ENCODE measurements around the gene ANO4. TPM values are rescaled to one million over a fixed set of nuclear protein-coding genes. Genes with fewer than 3 reads are reported as not detected.

The ANO4 gene
- total RNA-seq, 1 experiment from 2014 or later, result 0.24 TPM

DNA sequence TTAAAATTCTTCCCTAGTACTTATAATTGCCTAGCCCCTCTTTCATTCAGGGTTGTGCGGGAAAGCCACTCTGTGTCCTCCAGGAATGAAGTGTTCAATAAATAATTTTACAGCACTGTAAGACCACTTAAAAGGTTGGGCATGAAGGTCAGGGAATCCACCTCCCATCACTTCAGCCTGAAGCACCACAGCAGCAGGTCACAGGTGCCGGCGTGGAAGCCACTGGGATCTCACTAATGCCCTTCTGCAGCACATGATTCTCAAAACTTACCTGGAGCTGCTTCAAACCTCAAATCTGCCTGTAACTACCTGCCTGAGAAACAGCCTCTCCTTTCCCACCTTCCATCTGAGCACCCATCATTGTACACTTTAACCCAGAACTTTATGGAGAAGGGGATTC is 159.5 kb downstream of the ANO4 start:
- no peak overlapping the region for H3K4me3 ChIP-seq
- H3K36me3 ChIP-seq, result no peaks in the 10 kb centered on the region
- DNase-seq (ENCODE audit: low read depth in 1 of 2, low spot score in 2 of 2), result no peak
- H3K27me3 ChIP-seq (replicated peaks), result no peaks in the 10 kb centered on the region
- no peaks in the 10 kb centered on the region; the same call in 1 of the 2 replicates for H3K9me3 ChIP-seq (replicated peaks)
- no peak overlapping the region for H3K27ac ChIP-seq
- peaks cover 13% of the 10 kb centered on the region for H3K4me1 ChIP-seq (replicated peaks)

DNA sequence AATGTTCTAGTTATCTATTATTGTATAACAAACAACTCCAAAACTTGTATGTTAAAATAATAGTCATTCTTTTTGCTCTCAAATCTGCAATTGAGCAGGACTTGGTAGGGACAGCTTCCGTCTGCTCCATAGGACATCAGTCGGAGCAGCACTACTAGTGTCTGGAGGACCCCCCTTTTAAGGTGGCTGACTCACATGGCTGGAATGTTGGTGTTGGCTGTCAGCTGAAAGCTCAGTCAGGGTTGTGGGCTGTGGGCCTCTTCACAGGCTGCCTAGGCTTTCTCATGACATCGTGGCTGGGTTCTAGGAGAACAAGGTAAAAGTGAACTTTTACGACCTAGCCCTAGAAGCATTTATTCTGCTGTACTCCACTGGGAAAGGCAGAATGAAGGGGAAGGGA is 160.6 kb downstream of the ANO4 start:
- Histone ChIP-seq H3K4me3 (no peak overlapping the region), H3K27ac (no peak overlapping the region), H3K36me3 (no peaks in the 10 kb centered on the region), H3K27me3 (replicated peaks) (no peaks in the 10 kb centered on the region), H3K9me3 (replicated peaks) (no peaks in the 10 kb centered on the region; the same call in 1 of the 2 replicates), H3K4me1 (replicated peaks) (peaks cover 13% of the 10 kb centered on the region)
- DNase-seq (ENCODE audit: low read depth in 1 of 2, low spot score in 2 of 2), result peak; percentile 71 to 77

DNA sequence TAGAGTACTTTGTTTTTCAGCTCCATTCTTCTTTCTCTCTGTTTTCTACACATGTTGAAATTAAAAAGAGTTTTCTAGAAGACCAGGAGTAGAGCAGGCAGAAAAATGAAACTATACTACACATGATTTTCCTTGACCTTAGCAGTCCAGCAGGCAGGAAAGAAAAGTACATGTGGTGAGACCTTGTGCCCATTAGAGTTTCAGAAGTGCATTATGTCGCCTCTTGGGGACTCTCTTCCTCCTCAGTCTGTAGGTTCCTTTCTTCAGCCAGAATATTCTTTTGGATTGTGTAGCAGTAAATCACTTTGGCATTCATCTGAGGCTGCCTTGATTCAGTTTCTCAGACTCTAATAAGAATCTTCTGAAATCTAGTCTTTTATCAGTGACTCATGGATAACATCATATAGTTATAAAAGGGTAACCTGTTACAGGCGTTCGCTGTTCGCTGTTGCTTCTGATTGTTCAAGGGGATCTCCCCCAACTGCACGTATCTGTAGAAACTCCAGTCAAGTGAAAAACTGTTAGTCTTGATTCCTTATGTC is 161.8 kb downstream of the ANO4 start:
- DNase-seq (ENCODE audit: low read depth in 1 of 2, low spot score in 2 of 2), result no peak
- H3K4me3 ChIP-seq, result no peak overlapping the region
- H3K4me1 ChIP-seq (replicated peaks), result peaks cover 13% of the 10 kb centered on the region

DNA sequence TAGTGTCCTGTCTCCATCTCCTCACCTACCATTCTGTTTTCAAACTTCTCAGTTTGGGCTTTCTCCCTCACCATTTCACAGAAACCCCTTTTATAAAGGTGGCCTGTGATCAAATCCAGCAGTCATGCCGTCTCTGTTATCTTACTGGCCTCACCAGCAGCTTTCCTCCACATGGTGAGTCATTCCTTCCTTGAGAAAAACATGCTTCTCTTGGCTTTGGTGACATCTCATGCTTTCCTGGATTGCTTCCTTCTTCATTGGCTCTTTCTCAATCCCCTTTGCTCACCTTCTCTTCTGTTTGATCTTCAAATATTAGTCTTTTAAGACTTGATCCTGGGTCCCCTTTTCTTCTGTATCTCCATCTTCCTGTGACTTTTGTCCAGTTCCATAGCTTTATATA is 164.9 kb downstream of the ANO4 start:
- Histone ChIP-seq H3K36me3 (no peaks in the 10 kb centered on the region), H3K4me1 (replicated peaks) (peaks cover 12% of the 10 kb centered on the region), H3K27me3 (replicated peaks) (no peaks in the 10 kb centered on the region), H3K9me3 (replicated peaks) (no peaks in the 10 kb centered on the region), H3K4me3 (no peak overlapping the region), H3K27ac (no peak overlapping the region)
- no peak for DNase-seq (ENCODE audit: low read depth in 1 of 2, low spot score in 2 of 2)

More for the DNA sequence above, 161.8 kb downstream of the ANO4 start:
- no peaks in the 10 kb centered on the region for H3K27me3 ChIP-seq (replicated peaks)
- H3K9me3 ChIP-seq (replicated peaks), result no peaks in the 10 kb centered on the region; the same call in 1 of the 2 replicates
- no peak overlapping the region for H3K27ac ChIP-seq
- H3K36me3 ChIP-seq, result no peaks in the 10 kb centered on the region

DNA sequence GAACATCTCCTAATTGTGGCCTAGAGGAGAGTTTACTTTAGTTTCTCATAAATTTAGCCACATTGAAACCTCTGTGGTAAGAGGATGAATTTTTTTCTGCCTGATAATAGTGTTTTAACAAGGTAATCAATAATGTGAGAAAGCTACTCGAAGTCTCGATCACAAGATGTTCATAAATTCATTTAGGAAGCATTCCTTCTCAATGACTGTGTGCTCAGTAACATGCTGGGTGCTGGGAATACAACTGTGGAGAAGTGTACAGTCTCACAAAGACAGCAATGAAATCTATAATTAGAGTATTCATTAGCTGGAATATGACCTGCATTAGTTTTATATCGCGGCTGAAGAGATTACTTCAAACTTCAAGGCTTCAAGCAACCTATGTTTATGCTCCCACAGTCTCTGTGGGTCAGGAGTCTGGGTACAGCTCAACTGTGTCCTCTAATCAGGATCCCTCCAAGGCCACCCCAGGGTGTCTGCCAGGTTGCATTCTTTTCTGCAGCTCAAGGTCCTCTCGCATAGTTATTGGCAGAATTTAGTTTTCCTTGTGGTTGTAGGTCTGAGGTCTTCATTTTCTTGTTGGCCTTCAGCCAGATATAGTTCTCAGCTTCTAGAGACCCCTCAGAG is 167.6 kb downstream of the ANO4 start:
- no peak overlapping the region for H3K27ac ChIP-seq
- no peaks in the 10 kb centered on the region for H3K27me3 ChIP-seq (replicated peaks)
- no peaks in the 10 kb centered on the region for H3K4me1 ChIP-seq (replicated peaks)
- H3K36me3 ChIP-seq, result no peaks in the 10 kb centered on the region
- DNase-seq (ENCODE audit: low read depth in 1 of 2, low spot score in 2 of 2), result no peak
- no peak overlapping the region for H3K4me3 ChIP-seq
- no peaks in the 10 kb centered on the region for H3K9me3 ChIP-seq (replicated peaks)

DNA sequence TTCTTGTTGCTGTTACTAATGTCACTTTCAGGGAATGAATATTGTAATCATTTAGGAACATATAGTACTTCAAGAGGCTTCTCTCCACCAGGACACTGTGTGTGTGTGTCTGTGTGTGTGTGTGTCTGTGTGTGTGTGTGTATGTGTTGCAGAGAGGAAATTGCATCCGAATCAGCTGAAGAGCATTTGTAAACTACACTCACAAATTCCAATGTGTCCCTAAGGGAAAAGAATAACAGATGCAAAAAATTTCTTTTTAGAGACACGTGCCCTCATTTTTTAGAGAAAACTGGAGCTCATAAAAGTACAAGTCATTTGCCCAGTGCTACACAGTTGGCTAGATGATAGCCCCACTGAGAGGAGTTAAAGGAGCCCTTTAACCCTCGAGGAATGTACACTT is 168.8 kb downstream of the ANO4 start:
- no peak for DNase-seq (ENCODE audit: low read depth in 1 of 2, low spot score in 2 of 2)
- Histone ChIP-seq H3K27me3 (replicated peaks) (no peaks in the 10 kb centered on the region), H3K4me1 (replicated peaks) (no peaks in the 10 kb centered on the region), H3K27ac (no peak overlapping the region), H3K9me3 (replicated peaks) (no peaks in the 10 kb centered on the region), H3K36me3 (no peaks in the 10 kb centered on the region), H3K4me3 (no peak overlapping the region)

DNA sequence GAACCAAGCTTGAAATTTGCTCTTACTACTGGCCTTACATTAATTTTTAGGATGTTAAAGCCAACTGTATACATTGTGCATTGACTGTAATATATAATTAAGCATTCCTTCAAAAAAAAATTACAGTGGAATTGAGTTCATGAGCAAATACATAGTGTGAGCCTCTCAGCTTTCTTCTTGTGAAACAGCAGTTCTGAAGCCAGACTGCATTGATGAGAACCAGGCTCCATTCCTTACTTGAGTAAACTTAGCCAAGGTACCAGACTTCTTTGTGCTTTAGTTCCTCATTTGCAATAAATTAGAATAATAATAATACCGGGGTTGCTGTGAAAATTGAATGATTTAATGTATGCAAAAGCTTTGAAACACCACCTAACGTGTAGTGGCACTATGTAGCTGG is 169.5 kb downstream of the ANO4 start:
- H3K9me3 ChIP-seq (replicated peaks), result no peaks in the 10 kb centered on the region

DNA sequence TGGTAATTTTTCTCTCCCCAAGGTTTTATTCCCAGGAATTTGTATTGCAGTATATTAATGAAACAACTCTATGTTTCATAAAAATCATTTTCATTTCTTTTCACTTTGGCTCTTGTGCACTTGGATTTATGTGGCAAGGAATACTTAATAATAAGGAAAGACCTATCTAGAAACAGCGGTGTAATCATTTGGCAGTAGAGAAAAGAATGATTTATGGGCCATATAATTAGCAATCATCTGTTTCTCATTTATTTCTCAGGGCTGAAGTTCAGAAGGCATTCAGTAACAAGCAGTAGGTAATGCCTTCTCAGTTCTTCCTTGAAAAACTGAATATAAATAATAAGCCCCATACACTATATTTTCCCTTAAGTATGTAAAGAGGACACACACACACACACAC is 172.6 kb downstream of the ANO4 start:
- Histone ChIP-seq H3K27me3 (replicated peaks) (no peaks in the 10 kb centered on the region; the same call in 1 of the 2 replicates), H3K4me3 (no peak overlapping the region), H3K9me3 (replicated peaks) (no peaks in the 10 kb centered on the region), H3K27ac (no peak overlapping the region), H3K36me3 (no peaks in the 10 kb centered on the region), H3K4me1 (replicated peaks) (no peaks in the 10 kb centered on the region)
- DNase-seq (ENCODE audit: low read depth in 1 of 2, low spot score in 2 of 2), result no peak

More for the DNA sequence above, 169.5 kb downstream of the ANO4 start:
- Histone ChIP-seq H3K4me1 (replicated peaks) (no peaks in the 10 kb centered on the region), H3K36me3 (no peaks in the 10 kb centered on the region), H3K27ac (no peak overlapping the region), H3K4me3 (no peak overlapping the region), H3K27me3 (replicated peaks) (no peaks in the 10 kb centered on the region)
- no peak for DNase-seq (ENCODE audit: low read depth in 1 of 2, low spot score in 2 of 2)

DNA sequence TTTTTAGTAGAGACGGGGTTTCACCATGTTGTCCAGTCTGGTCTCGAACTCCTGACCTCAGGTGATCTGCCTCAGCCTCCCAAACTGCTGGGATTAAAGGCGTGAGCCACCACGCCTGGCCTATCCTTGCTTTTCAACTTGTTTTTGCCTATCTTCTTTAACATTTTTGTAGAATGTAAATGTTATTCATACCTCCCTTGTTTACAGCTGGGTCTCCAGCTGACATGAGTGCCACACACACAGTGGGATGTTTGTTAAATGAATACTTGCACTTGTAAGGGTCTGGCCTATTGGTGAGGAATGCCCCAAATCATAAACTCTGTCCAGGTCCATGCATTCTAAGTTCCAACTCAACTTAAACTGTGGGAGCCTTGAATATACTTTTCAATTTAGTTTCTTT is 176.3 kb downstream of the ANO4 start:
- H3K4me1 ChIP-seq (replicated peaks), result no peaks in the 10 kb centered on the region
- H3K9me3 ChIP-seq (replicated peaks), result no peaks in the 10 kb centered on the region
- H3K27me3 ChIP-seq (replicated peaks), result no peaks in the 10 kb centered on the region; the same call in 1 of the 2 replicates
- H3K4me3 ChIP-seq, result no peak overlapping the region
- DNase-seq (ENCODE audit: low read depth in 1 of 2, low spot score in 2 of 2), result no peak
- H3K36me3 ChIP-seq, result no peaks in the 10 kb centered on the region
- H3K27ac ChIP-seq, result no peak overlapping the region

DNA sequence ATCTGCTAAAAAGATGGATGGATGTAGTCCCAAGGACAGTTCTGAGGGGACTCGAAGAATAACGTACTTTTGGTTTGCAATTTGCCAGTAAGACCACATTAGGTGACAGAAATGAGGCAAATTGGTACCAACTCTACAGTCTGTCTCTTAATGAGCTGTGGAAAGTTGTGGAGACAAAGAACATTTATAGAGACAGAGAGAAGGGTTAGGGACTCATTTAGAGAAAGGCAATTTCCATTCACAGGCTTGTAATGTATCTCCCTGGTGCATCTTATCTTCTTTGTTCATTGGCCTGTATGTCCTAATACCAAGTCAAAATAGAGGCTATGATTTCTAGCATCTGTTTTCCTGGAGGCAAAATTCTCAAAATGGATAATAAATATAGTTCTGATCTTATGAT is 177.5 kb downstream of the ANO4 start:
- H3K27ac ChIP-seq, result no peak overlapping the region
- no peaks in the 10 kb centered on the region for H3K36me3 ChIP-seq
- DNase-seq (ENCODE audit: low read depth in 1 of 2, low spot score in 2 of 2), result no peak
- no peaks in the 10 kb centered on the region for H3K9me3 ChIP-seq (replicated peaks)
- no peak overlapping the region for H3K4me3 ChIP-seq
- H3K4me1 ChIP-seq (replicated peaks), result no peaks in the 10 kb centered on the region
- no peaks in the 10 kb centered on the region; the same call in 1 of the 2 replicates for H3K27me3 ChIP-seq (replicated peaks)

DNA sequence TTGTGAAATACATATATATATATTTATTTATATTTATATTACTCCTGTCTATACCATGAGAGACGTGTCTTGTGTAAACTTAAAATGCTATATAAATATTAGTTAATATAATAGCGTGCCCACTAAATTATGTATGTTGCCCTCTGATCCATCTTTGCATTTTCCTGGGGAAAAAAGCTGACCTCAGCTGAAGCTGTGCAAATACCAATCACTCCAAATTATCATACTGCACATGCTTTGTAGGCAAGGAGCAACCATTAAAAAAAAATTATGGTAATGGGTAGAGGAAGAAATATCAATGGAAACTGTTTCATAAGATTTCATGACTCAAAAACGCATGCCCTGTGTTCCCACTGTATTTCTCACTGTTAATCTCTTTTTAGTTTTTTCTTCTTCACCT is 179.8 kb downstream of the ANO4 start:
- Histone ChIP-seq H3K4me3 (no peak overlapping the region), H3K9me3 (replicated peaks) (no peaks in the 10 kb centered on the region), H3K4me1 (replicated peaks) (no peaks in the 10 kb centered on the region), H3K27ac (no peak overlapping the region), H3K27me3 (replicated peaks) (no peaks in the 10 kb centered on the region; the same call in 1 of the 2 replicates), H3K36me3 (no peaks in the 10 kb centered on the region)
- no peak for DNase-seq (ENCODE audit: low read depth in 1 of 2, low spot score in 2 of 2)

DNA sequence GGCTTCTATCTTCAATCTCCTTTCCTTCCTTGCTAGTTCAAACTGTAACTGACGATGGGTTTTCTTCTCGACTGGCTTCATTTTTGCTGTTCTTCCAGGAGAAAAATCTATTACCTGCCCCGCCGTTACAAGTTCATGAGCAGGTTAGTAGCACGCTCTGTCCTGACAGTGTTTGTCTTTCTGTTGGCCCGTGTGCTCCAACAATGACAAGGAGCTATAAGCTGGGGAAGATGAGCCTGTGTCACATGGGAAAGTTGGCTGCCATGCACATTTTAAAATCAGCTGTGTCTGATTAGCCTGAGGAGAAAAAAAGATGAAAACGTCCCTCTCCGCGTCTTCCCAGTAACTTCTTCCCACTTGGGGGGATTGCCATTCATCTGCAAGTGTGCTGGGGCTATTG is 180.2 kb downstream of the ANO4 start:
- Histone ChIP-seq H3K9me3 (replicated peaks) (no peaks in the 10 kb centered on the region), H3K36me3 (no peaks in the 10 kb centered on the region), H3K4me3 (no peak overlapping the region), H3K4me1 (replicated peaks) (no peaks in the 10 kb centered on the region), H3K27ac (no peak overlapping the region), H3K27me3 (replicated peaks) (no peaks in the 10 kb centered on the region; the same call in 1 of the 2 replicates)
- DNase-seq (ENCODE audit: low read depth in 1 of 2, low spot score in 2 of 2), result no peak

DNA sequence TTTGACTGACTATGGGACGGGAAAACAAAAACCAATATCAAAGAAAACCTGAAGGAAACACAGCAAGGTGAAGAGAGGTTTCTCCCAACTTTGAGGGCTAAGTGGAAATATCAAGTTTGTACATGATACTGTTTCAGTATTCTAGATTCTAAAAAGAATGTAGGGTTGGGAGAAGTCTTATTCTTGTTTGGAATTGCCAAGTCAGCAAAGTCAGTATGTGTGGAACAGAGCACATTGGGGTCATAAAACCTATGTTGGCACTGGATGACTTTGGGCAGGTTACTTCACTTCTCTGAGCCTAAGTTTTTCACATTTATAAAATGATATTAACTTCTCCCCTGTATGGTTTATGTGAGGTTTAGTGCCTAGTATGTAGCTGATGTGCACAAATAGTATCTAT is 182.2 kb downstream of the ANO4 start:
- Histone ChIP-seq H3K36me3 (no peaks in the 10 kb centered on the region), H3K9me3 (replicated peaks) (no peaks in the 10 kb centered on the region), H3K4me1 (replicated peaks) (no peaks in the 10 kb centered on the region), H3K4me3 (no peak overlapping the region), H3K27me3 (replicated peaks) (no peaks in the 10 kb centered on the region; the same call in 1 of the 2 replicates), H3K27ac (no peak overlapping the region)
- DNase-seq (ENCODE audit: low read depth in 1 of 2, low spot score in 2 of 2), result no peak

DNA sequence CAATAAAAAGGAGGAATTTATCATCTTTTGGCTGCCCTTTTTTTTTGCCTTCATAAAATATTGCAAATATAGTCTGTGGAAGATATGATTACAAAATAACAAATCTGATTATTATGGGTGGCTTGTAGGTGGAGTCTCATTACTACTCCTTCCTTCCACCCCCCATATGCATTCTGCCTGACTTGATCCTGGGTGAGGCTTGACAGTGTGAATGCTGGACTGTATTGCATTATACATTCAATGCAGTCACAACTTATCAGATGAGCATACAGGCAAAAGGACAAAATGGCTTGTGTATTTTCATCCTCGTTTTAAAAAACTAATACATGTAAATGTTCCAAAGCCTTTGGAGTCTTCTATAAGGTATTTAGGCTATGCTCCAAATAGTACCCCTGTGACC is 186.3 kb downstream of the ANO4 start:
- no peak overlapping the region for H3K27ac ChIP-seq
- no peaks in the 10 kb centered on the region for H3K27me3 ChIP-seq (replicated peaks)
- no peaks in the 10 kb centered on the region for H3K4me1 ChIP-seq (replicated peaks)
- H3K36me3 ChIP-seq, result no peaks in the 10 kb centered on the region
- no peak overlapping the region for H3K4me3 ChIP-seq
- no peak for DNase-seq (ENCODE audit: low read depth in 1 of 2, low spot score in 2 of 2)
- H3K9me3 ChIP-seq (replicated peaks), result no peaks in the 10 kb centered on the region
